ENCODE data around the gene CRB2.

DNA sequence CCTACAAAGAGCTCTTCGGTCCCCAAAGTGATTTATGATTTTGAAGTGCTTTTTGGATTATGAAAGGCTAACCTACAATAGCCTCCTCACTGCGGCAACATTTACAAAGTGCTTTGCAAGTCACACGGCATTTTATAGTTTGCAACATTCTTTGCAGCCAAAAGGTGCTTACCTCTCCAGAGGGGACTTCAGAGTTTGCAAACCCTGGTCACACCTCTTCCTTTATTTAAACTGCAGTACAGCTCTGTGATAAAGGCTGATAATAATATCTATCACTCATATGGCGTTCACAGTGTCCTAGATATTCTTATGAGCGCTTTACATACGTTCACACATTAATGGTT is 20.0 kb upstream of the CRB2 start:
- TF ChIP-seq, protein P1, sequence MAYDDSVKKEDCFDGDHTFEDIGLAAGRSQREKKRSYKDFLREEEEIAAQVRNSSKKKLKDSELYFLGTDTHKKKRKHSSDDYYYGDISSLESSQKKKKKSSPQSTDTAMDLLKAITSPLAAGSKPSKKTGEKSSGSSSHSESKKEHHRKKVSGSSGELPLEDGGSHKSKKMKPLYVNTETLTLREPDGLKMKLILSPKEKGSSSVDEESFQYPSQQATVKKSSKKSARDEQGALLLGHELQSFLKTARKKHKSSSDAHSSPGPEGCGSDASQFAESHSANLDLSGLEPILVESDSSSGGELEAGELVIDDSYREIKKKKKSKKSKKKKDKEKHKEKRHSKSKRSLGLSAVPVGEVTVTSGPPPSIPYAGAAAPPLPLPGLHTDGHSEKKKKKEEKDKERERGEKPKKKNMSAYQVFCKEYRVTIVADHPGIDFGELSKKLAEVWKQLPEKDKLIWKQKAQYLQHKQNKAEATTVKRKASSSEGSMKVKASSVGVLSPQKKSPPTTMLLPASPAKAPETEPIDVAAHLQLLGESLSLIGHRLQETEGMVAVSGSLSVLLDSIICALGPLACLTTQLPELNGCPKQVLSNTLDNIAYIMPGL (CRISPR knock-in tag; IDR thresholded peaks at IDR 0.05; ENCODE audit: borderline replicate concordance in 1 of 2, low read depth in 1 of 2), result no peak
- TF ChIP-seq, protein P2, sequence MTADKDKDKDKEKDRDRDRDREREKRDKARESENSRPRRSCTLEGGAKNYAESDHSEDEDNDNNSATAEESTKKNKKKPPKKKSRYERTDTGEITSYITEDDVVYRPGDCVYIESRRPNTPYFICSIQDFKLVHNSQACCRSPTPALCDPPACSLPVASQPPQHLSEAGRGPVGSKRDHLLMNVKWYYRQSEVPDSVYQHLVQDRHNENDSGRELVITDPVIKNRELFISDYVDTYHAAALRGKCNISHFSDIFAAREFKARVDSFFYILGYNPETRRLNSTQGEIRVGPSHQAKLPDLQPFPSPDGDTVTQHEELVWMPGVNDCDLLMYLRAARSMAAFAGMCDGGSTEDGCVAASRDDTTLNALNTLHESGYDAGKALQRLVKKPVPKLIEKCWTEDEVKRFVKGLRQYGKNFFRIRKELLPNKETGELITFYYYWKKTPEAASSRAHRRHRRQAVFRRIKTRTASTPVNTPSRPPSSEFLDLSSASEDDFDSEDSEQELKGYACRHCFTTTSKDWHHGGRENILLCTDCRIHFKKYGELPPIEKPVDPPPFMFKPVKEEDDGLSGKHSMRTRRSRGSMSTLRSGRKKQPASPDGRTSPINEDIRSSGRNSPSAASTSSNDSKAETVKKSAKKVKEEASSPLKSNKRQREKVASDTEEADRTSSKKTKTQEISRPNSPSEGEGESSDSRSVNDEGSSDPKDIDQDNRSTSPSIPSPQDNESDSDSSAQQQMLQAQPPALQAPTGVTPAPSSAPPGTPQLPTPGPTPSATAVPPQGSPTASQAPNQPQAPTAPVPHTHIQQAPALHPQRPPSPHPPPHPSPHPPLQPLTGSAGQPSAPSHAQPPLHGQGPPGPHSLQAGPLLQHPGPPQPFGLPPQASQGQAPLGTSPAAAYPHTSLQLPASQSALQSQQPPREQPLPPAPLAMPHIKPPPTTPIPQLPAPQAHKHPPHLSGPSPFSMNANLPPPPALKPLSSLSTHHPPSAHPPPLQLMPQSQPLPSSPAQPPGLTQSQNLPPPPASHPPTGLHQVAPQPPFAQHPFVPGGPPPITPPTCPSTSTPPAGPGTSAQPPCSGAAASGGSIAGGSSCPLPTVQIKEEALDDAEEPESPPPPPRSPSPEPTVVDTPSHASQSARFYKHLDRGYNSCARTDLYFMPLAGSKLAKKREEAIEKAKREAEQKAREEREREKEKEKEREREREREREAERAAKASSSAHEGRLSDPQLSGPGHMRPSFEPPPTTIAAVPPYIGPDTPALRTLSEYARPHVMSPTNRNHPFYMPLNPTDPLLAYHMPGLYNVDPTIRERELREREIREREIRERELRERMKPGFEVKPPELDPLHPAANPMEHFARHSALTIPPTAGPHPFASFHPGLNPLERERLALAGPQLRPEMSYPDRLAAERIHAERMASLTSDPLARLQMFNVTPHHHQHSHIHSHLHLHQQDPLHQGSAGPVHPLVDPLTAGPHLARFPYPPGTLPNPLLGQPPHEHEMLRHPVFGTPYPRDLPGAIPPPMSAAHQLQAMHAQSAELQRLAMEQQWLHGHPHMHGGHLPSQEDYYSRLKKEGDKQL (CRISPR knock-in tag; IDR thresholded peaks at IDR 0.05; ENCODE audit: low read depth), result no peak
- TF ChIP-seq, protein P3, sequence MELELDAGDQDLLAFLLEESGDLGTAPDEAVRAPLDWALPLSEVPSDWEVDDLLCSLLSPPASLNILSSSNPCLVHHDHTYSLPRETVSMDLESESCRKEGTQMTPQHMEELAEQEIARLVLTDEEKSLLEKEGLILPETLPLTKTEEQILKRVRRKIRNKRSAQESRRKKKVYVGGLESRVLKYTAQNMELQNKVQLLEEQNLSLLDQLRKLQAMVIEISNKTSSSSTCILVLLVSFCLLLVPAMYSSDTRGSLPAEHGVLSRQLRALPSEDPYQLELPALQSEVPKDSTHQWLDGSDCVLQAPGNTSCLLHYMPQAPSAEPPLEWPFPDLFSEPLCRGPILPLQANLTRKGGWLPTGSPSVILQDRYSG (CRISPR knock-in tag; IDR thresholded peaks at IDR 0.05), result no peak
- TF ChIP-seq ZSCAN25 (CRISPR knock-in tag; IDR thresholded peaks at IDR 0.05) (no peak), POLR2AphosphoS5 (IDR thresholded peaks at IDR 0.05; ENCODE audit: low read depth, low read length) (no peak), ZNF780A (CRISPR knock-in tag; IDR thresholded peaks at IDR 0.05) (no peak), ZFP41 (CRISPR knock-in tag; IDR thresholded peaks at IDR 0.05; ENCODE audit: borderline replicate concordance) (no peak)
- TF ChIP-seq, protein P4, sequence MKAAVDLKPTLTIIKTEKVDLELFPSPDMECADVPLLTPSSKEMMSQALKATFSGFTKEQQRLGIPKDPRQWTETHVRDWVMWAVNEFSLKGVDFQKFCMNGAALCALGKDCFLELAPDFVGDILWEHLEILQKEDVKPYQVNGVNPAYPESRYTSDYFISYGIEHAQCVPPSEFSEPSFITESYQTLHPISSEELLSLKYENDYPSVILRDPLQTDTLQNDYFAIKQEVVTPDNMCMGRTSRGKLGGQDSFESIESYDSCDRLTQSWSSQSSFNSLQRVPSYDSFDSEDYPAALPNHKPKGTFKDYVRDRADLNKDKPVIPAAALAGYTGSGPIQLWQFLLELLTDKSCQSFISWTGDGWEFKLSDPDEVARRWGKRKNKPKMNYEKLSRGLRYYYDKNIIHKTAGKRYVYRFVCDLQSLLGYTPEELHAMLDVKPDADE (CRISPR knock-in tag; IDR thresholded peaks at IDR 0.05), result no peak
- TF ChIP-seq, protein P5, sequence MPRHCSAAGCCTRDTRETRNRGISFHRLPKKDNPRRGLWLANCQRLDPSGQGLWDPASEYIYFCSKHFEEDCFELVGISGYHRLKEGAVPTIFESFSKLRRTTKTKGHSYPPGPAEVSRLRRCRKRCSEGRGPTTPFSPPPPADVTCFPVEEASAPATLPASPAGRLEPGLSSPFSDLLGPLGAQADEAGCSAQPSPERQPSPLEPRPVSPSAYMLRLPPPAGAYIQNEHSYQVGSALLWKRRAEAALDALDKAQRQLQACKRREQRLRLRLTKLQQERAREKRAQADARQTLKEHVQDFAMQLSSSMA (CRISPR knock-in tag; IDR thresholded peaks at IDR 0.05), result no peak
